ENCODE measurements around the gene IGLL5. TPM values are rescaled to one million over a fixed set of nuclear protein-coding genes. Genes with fewer than 3 reads are reported as not detected.

IGLL5 gene
- total RNA-seq, 2 experiments from 2014 or later = not detected

DNA sequence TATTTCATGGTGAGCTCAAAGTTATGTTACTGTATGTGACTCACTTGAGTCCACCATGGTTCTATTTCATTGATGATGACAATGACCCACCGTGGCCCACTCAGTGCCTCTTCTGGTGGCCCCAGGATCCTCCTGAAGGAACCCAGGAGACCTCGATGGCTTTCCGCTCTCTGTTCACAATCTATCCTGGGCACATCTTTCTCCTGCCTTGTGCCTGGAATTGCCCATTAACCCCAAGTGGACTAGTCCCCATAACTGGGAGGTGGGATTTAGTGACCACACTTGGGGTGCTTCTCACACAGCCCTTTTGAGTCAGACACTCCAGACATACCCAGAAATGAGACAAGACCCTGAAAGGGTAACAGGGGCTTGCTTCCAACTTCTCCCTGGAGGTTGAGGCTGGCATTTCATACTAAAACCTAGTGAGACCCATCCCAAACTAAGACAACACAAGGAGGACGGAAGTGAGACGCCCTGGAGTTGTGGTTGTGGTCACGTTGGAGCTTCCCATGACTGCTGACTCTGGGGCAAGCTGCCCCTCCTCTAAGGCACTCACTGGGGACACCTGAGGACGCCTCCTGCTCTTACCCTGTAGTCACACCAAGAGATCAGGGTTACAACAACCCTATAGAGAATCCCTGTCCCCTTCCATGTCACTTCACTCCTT is 22.1 kb downstream of the IGLL5 start:
- H3K4me3 Mint-ChIP-seq = no peak overlapping the region
- ChIA-PET POLR2A (no interaction called here), CTCF (interaction anchor here (1.0 to 1.3 kb wide), 4 partner anchors 24 to 122 kb away, joined by 3 to 5 read pairs (median 4); no protein-coding TSS in a partner anchor)
- TF ChIP-seq, protein P1, sequence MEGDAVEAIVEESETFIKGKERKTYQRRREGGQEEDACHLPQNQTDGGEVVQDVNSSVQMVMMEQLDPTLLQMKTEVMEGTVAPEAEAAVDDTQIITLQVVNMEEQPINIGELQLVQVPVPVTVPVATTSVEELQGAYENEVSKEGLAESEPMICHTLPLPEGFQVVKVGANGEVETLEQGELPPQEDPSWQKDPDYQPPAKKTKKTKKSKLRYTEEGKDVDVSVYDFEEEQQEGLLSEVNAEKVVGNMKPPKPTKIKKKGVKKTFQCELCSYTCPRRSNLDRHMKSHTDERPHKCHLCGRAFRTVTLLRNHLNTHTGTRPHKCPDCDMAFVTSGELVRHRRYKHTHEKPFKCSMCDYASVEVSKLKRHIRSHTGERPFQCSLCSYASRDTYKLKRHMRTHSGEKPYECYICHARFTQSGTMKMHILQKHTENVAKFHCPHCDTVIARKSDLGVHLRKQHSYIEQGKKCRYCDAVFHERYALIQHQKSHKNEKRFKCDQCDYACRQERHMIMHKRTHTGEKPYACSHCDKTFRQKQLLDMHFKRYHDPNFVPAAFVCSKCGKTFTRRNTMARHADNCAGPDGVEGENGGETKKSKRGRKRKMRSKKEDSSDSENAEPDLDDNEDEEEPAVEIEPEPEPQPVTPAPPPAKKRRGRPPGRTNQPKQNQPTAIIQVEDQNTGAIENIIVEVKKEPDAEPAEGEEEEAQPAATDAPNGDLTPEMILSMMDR (IDR thresholded peaks at IDR 0.05) = no peak
- H3K27ac Mint-ChIP-seq = no peak overlapping the region
- no peaks in the 10 kb centered on the region for H3K36me3 Mint-ChIP-seq (ENCODE audit: low read depth)
- no peaks in the 10 kb centered on the region for H3K9me3 Mint-ChIP-seq
- H3K27me3 Mint-ChIP-seq = no peaks in the 10 kb centered on the region
- DNase-seq = no peak
- no peaks in the 10 kb centered on the region for H3K4me1 Mint-ChIP-seq (ENCODE audit: low read depth)
- intact Hi-C loops (cut with micrococcal nuclease) = no loop called here
- ATAC-seq = no peak

DNA sequence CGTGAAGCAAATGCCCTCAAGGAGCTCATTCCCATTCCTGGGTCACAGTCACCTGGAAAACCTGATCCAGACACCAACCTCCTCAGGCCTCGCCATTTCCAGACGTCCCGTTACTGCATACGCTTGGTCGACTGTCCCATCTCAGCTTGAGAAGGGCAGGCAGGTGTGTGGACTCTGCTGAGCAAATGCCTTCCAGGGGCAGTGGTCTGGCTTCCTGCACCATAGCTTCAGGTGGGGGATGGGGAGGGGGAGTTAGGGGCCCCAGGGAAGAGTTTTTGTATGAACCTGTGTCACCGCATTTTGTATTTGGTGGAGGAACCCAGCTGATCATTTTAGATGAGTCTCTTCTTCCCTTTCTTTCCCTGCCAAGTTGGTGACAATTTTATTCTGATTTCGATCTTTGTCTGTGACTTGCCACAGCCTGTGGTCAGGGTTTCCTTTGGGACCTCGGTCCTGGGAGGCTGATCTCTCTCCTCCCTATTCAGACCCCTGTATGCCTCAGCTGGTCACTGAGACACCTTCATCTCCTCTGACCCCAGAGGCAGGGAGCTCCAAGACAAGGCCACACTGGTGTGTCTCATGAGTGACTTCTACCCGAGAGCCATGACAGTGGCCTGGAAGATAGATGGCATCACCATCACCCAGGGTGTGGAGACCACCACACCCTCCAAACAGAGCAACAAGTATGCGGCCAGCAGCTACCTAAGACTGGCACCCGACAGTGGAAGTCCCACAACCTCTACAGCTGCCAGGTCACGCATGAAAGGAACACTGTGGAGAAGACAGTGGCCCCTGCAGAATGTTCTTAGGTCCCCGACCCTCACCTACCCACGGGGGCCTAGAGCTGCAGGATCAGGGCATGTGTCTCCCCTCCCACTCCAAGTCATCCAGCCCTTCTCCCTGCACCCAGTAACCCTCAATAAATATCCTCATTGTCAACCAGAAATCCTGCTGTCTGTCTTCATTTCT is 22.9 kb downstream of the IGLL5 start:
- Mint-ChIP-seq H3K27me3 (no peaks in the 10 kb centered on the region), H3K9me3 (no peaks in the 10 kb centered on the region), H3K4me1 (ENCODE audit: low read depth) (no peaks in the 10 kb centered on the region), H3K4me3 (no peak overlapping the region), H3K27ac (no peak overlapping the region), H3K36me3 (ENCODE audit: low read depth) (no peaks in the 10 kb centered on the region)
- CTCF ChIA-PET = interaction anchor here (0.9 to 1.3 kb wide), 4 partner anchors 25 to 61 kb away, joined by 3 to 5 read pairs (median 4); no protein-coding TSS in a partner anchor
- DNase-seq = no peak
- TF ChIP-seq, protein P1 (IDR thresholded peaks at IDR 0.05) = no peak
- ATAC-seq = no peak
- intact Hi-C loops (cut with micrococcal nuclease) = no loop called here
- POLR2A ChIA-PET = no interaction called here

DNA sequence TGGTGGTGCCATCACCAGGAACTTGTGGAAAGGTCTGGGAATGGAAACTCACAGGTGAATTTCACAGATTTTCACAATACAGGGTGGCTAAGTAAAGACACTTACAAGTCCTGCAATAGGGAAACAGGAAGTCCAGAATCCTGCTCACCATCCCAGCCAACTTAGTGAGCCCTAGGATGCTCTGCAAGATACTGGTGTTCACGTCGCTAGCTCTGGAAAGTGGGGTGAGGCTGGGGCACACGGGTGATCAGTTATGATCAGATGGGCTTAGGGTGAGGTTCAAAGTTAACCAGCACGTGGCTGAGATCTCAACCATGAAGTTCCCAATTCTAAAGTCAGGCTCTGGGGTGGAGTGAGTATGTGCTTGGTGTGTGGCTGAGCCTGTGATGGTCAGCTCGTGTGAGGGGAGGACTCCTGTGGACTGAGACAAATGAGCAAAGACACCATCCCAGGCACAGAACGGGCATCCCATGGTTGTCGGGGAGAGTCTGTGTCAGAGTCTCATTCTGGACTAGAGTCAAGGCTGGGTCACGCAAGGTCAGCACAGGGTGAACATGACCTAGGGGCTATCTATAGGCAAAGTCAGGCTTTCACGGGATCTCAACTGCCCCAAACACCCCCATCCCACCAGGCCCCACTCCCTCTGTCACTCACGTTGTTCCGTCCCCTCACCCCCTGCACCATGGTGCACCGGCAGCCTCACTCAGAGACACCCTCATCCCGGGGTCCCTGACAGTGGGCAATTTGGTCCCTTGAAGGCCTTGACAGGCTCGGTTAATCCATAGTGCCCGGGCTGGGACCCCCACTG is 23.9 kb downstream of the IGLL5 start:
- DNase-seq (no peak), ATAC-seq (no peak)
- no peaks in the 10 kb centered on the region for H3K9me3 Mint-ChIP-seq
- CTCF ChIA-PET = interaction anchor here (0.9 kb wide), 1 partner anchor 62 kb away, joined by 3 read pairs; no protein-coding TSS in a partner anchor
- TF ChIP-seq, protein P1 (IDR thresholded peaks at IDR 0.05) = no peak
- H3K36me3 Mint-ChIP-seq (ENCODE audit: low read depth) = no peaks in the 10 kb centered on the region
- POLR2A ChIA-PET = no interaction called here
- intact Hi-C loops (cut with micrococcal nuclease) = no loop called here
- no peak overlapping the region for H3K27ac Mint-ChIP-seq
- no peaks in the 10 kb centered on the region for H3K4me1 Mint-ChIP-seq (ENCODE audit: low read depth)
- no peaks in the 10 kb centered on the region for H3K27me3 Mint-ChIP-seq
- H3K4me3 Mint-ChIP-seq = no peak overlapping the region

DNA sequence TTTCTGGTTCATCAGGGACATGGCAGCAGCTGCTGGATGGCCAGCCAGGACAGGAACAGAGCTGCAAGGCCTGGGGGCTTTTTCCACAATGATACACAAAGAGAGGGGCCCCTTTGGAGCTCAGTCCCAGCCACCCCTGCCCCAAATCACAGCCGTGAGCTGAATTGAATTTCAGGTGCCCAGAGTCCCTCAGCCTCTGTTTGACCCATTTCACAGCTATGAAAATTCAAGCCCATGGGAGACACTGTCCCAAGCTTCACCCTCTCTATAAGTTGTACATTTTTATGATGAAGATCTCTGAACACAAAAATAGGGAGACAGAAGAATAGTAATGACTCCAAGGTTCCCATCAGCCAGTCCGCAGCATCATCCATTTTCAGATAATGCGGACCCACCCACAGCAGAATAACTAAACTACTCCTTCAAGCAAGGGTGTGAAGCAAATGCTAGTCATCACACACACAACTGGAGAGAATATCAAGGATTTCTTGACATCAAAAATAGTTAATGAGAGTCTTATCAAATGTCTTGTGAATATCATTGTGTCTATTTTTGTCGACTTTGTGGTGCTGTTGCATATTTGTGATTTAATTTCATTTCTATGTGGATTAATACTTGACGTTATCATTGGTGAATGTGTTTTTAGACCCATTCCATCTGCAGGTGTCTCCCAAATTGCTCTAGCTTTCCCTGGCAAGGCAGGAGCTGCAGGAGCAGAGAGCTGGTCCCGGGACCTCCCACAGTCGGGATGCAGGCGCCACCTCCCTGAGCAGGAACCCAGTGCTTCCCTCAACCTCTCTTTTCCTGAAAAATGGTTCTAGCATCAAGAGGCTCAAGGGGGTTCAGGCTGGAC is 24.7 kb downstream of the IGLL5 start:
- intact Hi-C loops (cut with micrococcal nuclease) = no loop called here
- Mint-ChIP-seq H3K9me3 (no peaks in the 10 kb centered on the region), H3K4me1 (ENCODE audit: low read depth) (no peaks in the 10 kb centered on the region), H3K27me3 (no peaks in the 10 kb centered on the region), H3K4me3 (no peak overlapping the region), H3K36me3 (ENCODE audit: low read depth) (no peaks in the 10 kb centered on the region), H3K27ac (no peak overlapping the region)
- POLR2A ChIA-PET = interaction anchor here (1.8 kb wide), 1 partner anchor 18 kb away, joined by 5 read pairs; no protein-coding TSS in a partner anchor
- CTCF ChIA-PET = no interaction called here
- TF ChIP-seq, protein P1 (IDR thresholded peaks at IDR 0.05) = no peak
- ATAC-seq (no peak), DNase-seq (no peak)
